H1 (cell line): Measurements from ENCODE around the gene GNAO1. TPM values are rescaled to one million over a fixed set of nuclear protein-coding genes. Genes with fewer than 3 reads are reported as not detected.

Experiments
- CTCF ChIA-PET: fragments of 300-600 bp; sonication (Branson Sonifier 250); formaldehyde crosslinking; loops from one replicate; lab custom pipeline; 2021; ENCODE audit not compliant: partially characterized antibody; lab: Charles Lee
- POLR2A ChIA-PET: fragments of 300-600 bp; sonication (Branson Sonifier 250); formaldehyde crosslinking; loops from one replicate; lab custom pipeline; 2021; ENCODE audit warnings: inconsistent platforms; ENCODE audit not compliant: partially characterized antibody; lab: Charles Lee
- DNase-seq, 2 experiments: peaks; one replicate each; pipeline versions ENCODE4 v3.0.0 to v3.0.0-alpha.2; 2010 to 2022; ENCODE audit warnings: low spot score in 2 of 2, low read depth in 1 of 2, mixed read lengths in 1 of 2
- FAIRE-seq: peaks from 2 replicates; lab custom pipeline; 2011; peaks lifted over from hg19 to GRCh38; lab: Jason Lieb, UNC
- H2AFZ ChIP-seq: 2 replicates; pipeline ENCODE4 v1.8.1; 2012; ENCODE audit warnings: low read length, inconsistent platforms
- H2AK5ac ChIP-seq: 2 replicates; pipeline ENCODE4 v1.6.1; 2013; ENCODE audit warnings: low read depth, low read length
- H2BK120ac ChIP-seq: replicated peaks from 2 replicates; pipeline ENCODE3; 2013; ENCODE audit warnings: low read depth, low read length, inconsistent platforms
- H2BK12ac ChIP-seq: 2 replicates; pipeline ENCODE4 v1.6.1; 2013; ENCODE audit warnings: low read depth, low read length
- H2BK15ac ChIP-seq: 2 replicates; pipeline ENCODE4 v1.6.1; 2013; ENCODE audit warnings: low read length
- H2BK20ac ChIP-seq: 2 replicates; pipeline ENCODE4 v1.6.1; 2013; ENCODE audit warnings: low read length
- H2BK5ac ChIP-seq: 2 replicates; pipeline ENCODE4 v1.6.1; 2013; ENCODE audit warnings: low read depth, low read length
- H3K14ac ChIP-seq: 2 replicates; pipeline ENCODE4 v1.6.1; 2013; ENCODE audit warnings: inconsistent platforms; ENCODE audit not compliant: insufficient read length
- H3K18ac ChIP-seq: 2 replicates; pipeline ENCODE4 v1.6.1; 2013; ENCODE audit warnings: low read length; ENCODE audit errors: extremely low read depth
- H3K23ac ChIP-seq: 2 replicates; pipeline ENCODE4 v1.6.1; 2013; ENCODE audit warnings: inconsistent platforms; ENCODE audit not compliant: insufficient read length
- H3K23me2 ChIP-seq: 2 replicates; pipeline ENCODE4 v1.6.1; 2013; ENCODE audit warnings: low read depth, low read length
- H3K27ac ChIP-seq: 2 replicates; pipeline ENCODE4 v1.6.1; 2011; ENCODE audit warnings: low read depth, low read length, inconsistent platforms
- H3K27me3 ChIP-seq, 4 experiments: replicated peaks in 1 of 4; 1 replicate in 1 of 4; 2 replicates in 3 of 4; pipeline versions ENCODE4 v1.6.1 to v1.8.1; 2011 to 2013; ENCODE audit warnings: low read length in 3 of 4, mild to moderate bottlenecking in 3 of 4, inconsistent platforms in 2 of 4, mixed read lengths in 2 of 4, moderate library complexity in 1 of 4; ENCODE audit not compliant: control insufficient read depth in 3 of 4, insufficient read depth in 3 of 4; ENCODE audit errors: extremely low read depth in 1 of 4
- H3K36me3 ChIP-seq, 4 experiments: 2 replicates each; pipeline versions ENCODE4 v1.6.1 to v1.8.1; 2011 to 2013; ENCODE audit warnings: mild to moderate bottlenecking in 4 of 4, low read length in 3 of 4, moderate library complexity in 2 of 4, control low read depth in 1 of 4, inconsistent platforms in 1 of 4; ENCODE audit not compliant: insufficient read depth in 4 of 4, control insufficient read depth in 2 of 4
- H3K4ac ChIP-seq: replicated peaks from 2 replicates; pipeline ENCODE3; 2013; ENCODE audit warnings: low read length, low read depth, mixed read lengths, inconsistent platforms; ENCODE audit not compliant: insufficient read length
- H3K4me1 ChIP-seq, 4 experiments: replicated peaks in 1 of 4; 1 replicate in 1 of 4; 2 replicates in 3 of 4; pipeline versions ENCODE4 v1.6.1 to v1.8.1; 2011 to 2013; ENCODE audit warnings: low read length in 3 of 4, inconsistent platforms in 2 of 4, mixed read lengths in 1 of 4; ENCODE audit not compliant: insufficient read depth in 4 of 4, control insufficient read depth in 3 of 4
- H3K4me2 ChIP-seq, 2 experiments: 2 replicates each; pipeline versions ENCODE4 v1.6.1 to v1.8.1; 2011 to 2013; ENCODE audit warnings: low read depth in 2 of 2, low read length in 2 of 2, control low read depth in 1 of 2, inconsistent platforms in 1 of 2, mild to moderate bottlenecking in 1 of 2; ENCODE audit not compliant: insufficient read depth in 1 of 2
- H3K4me3 ChIP-seq, 4 experiments: fragments of 200-600, 300-600 bp in 1 of 4; sonication (generic), shearing (Covaris generic), sonication (Bioruptor Twin) in 1 of 4; 2 replicates each; pipeline versions ENCODE4 v1.5.1 to v1.8.1; 2011 to 2016; ENCODE audit warnings: low read length in 4 of 4, low read depth in 3 of 4, control low read depth in 2 of 4, inconsistent platforms in 2 of 4, mild to moderate bottlenecking in 2 of 4, mixed read lengths in 1 of 4, moderate library complexity in 1 of 4; ENCODE audit not compliant: insufficient read depth in 2 of 4; ENCODE audit errors: extremely low read depth in 1 of 4
- H3K56ac ChIP-seq: replicated peaks from 2 replicates; pipeline ENCODE3; 2013; ENCODE audit warnings: low read depth, mild to moderate bottlenecking, mixed read lengths, low read length, inconsistent platforms; ENCODE audit not compliant: insufficient read length
- H3K79me1 ChIP-seq: 2 replicates; pipeline ENCODE4 v1.6.1; 2013; ENCODE audit warnings: low read depth, low read length, control low read depth
- H3K79me2 ChIP-seq, 2 experiments: 2 replicates each; pipeline versions ENCODE4 v1.6.1 to v1.8.1; 2012 to 2013; ENCODE audit warnings: low read length in 2 of 2, mild to moderate bottlenecking in 2 of 2, inconsistent platforms in 1 of 2; ENCODE audit not compliant: insufficient read depth in 2 of 2, control insufficient read depth in 1 of 2
- H3K9ac ChIP-seq, 4 experiments: replicated peaks in 1 of 4; 1 replicate in 1 of 4; 2 replicates in 3 of 4; pipeline versions ENCODE4 v1.6.1 to v1.8.1; 2011 to 2013; ENCODE audit warnings: low read depth in 3 of 4, low read length in 3 of 4, control low read depth in 2 of 4, mild to moderate bottlenecking in 2 of 4, moderate library complexity in 2 of 4, inconsistent platforms in 1 of 4; ENCODE audit errors: extremely low read depth in 1 of 4
- H3K9me3 ChIP-seq, 2 experiments: 2 replicates each; pipeline versions ENCODE4 v1.6.1 to v1.8.1; 2012 to 2013; ENCODE audit warnings: mild to moderate bottlenecking in 2 of 2, moderate library complexity in 2 of 2, control low read depth in 1 of 2, inconsistent platforms in 1 of 2, low read depth in 1 of 2, low read length in 1 of 2, mixed read lengths in 1 of 2; ENCODE audit not compliant: insufficient read depth in 2 of 2
- H4K20me1 ChIP-seq, 2 experiments: replicated peaks in 1 of 2; 2 replicates each; pipeline versions ENCODE3 to v1.8.1; 2011 to 2013; ENCODE audit warnings: inconsistent platforms in 2 of 2, low read length in 2 of 2, mild to moderate bottlenecking in 1 of 2; ENCODE audit not compliant: insufficient read depth in 2 of 2, control insufficient read depth in 1 of 2
- H4K5ac ChIP-seq: 2 replicates; pipeline ENCODE4 v1.6.1; 2013; ENCODE audit warnings: low read length, low read depth, mixed read lengths, inconsistent platforms; ENCODE audit not compliant: insufficient read length
- H4K8ac ChIP-seq: 2 replicates; pipeline ENCODE4 v1.8.0; 2013; ENCODE audit warnings: mild to moderate bottlenecking, moderate library complexity, low read length, inconsistent platforms; ENCODE audit not compliant: insufficient read depth; ENCODE audit errors: extremely low read depth
- H4K91ac ChIP-seq: replicated peaks from 2 replicates; pipeline ENCODE3; 2013; ENCODE audit warnings: low read length, mixed read lengths, inconsistent platforms; ENCODE audit not compliant: insufficient read length
- ASH2L ChIP-seq: fragments of 200-600, 300-600 bp; sonication (generic); IDR thresholded peaks from one replicate; pipeline ENCODE4 v1.7.1; 2017; ENCODE audit warnings: low read length
- BCL11A ChIP-seq, 2 experiments: IDR thresholded peaks; one replicate each; pipeline ENCODE4 v1.6.1; 2011; ENCODE audit warnings: low read depth in 2 of 2, low read length in 2 of 2, mild to moderate bottlenecking in 2 of 2
- CBX8 ChIP-seq: fragments of 300-800, 300-1000 bp; sonication (generic); IDR thresholded peaks from 2 replicates; pipeline ENCODE4 v1.7.1; 2016; ENCODE audit warnings: low read depth, low read length, borderline replicate concordance
- CREB1 ChIP-seq: IDR thresholded peaks from 2 replicates; pipeline ENCODE4 v1.6.1; 2012; ENCODE audit warnings: inconsistent platforms
- JUN ChIP-seq: IDR thresholded peaks from 2 replicates; pipeline ENCODE4 v1.6.1; 2011; ENCODE audit warnings: low read depth, mild to moderate bottlenecking, improper control_type of control experiment, low read length
- NRF1 ChIP-seq: IDR thresholded peaks from 2 replicates; pipeline ENCODE4 v1.6.1; 2011; ENCODE audit warnings: mild to moderate bottlenecking, low read depth, low read length, improper control_type of control experiment
- POLR2A ChIP-seq, 2 experiments: IDR thresholded peaks; 1 replicate in 1 of 2; 2 replicates in 1 of 2; pipeline ENCODE4 v1.6.1; 2011; ENCODE audit warnings: low read depth in 2 of 2, low read length in 2 of 2, mild to moderate bottlenecking in 2 of 2; ENCODE audit errors: control extremely low read depth in 1 of 2
- POLR2AphosphoS5 ChIP-seq: IDR thresholded peaks from 2 replicates; pipeline ENCODE4 v1.6.1; 2011; ENCODE audit warnings: low read depth, low read length
- RAD21 ChIP-seq, 2 experiments: IDR thresholded peaks in 1 of 2; conservative IDR thresholded peaks in 1 of 2; 2 replicates each; pipeline ENCODE4 v1.6.1; 2011; ENCODE audit warnings: low read depth in 2 of 2, low read length in 2 of 2, improper control_type of control experiment in 1 of 2, inconsistent platforms in 1 of 2, mild to moderate bottlenecking in 1 of 2, moderate library complexity in 1 of 2
- RNF2 ChIP-seq: fragments of 200-900, 300-1000 bp; sonication (generic); IDR thresholded peaks from 2 replicates; pipeline ENCODE4 v1.7.1; 2016; ENCODE audit warnings: borderline replicate concordance, low read depth, mild to moderate bottlenecking, antibody characterized with exemption, low read length; ENCODE audit not compliant: poor library complexity, severe bottlenecking; ENCODE audit errors: missing control alignments
- SIX5 ChIP-seq: IDR thresholded peaks from 2 replicates; pipeline ENCODE4 v1.6.1; 2011; ENCODE audit warnings: mild to moderate bottlenecking, low read depth, low read length
- SP2 ChIP-seq: IDR thresholded peaks from 2 replicates; pipeline ENCODE4 v1.6.1; 2012; ENCODE audit warnings: mild to moderate bottlenecking, low read length, inconsistent platforms
- SP4 ChIP-seq: IDR thresholded peaks from 2 replicates; pipeline ENCODE4 v1.6.1; 2012; ENCODE audit warnings: low read length, inconsistent platforms
- TEAD4 ChIP-seq: IDR thresholded peaks from 2 replicates; pipeline ENCODE4 v1.6.1; 2012; ENCODE audit warnings: low read depth, low read length, inconsistent platforms, mixed read lengths
- YY1 ChIP-seq: IDR thresholded peaks from 2 replicates; pipeline ENCODE4 v1.6.1; 2011; ENCODE audit warnings: low read depth, mild to moderate bottlenecking, low read length
- ZNF274 ChIP-seq: IDR thresholded peaks from 2 replicates; pipeline ENCODE4 v1.7.0; 2012; ENCODE audit warnings: low read length, borderline replicate concordance; ENCODE audit errors: extremely low read depth
- WGBS, 2 experiments: shearing (Covaris generic) in 1 of 2; methylation state at CpG; one replicate each; pipeline versions ENCODE4 v1.1.6 to v1.1.7; 2013 to 2015; ENCODE audit warnings: low lambda C conversion rate in 2 of 2, mixed read lengths in 2 of 2, inconsistent platforms in 1 of 2, low coverage in 1 of 2, missing lambda C conversion rate in 1 of 2; ENCODE audit not compliant: insufficient replicate concordance in 2 of 2, insufficient coverage in 1 of 2, insufficient read length in 1 of 2; ENCODE audit errors: extremely low coverage in 1 of 2, missing lambda C conversion rate in 1 of 2; 5-methylcytosine and 5-hydroxymethylcytosine counted together
- polyA plus RNA-seq, 7 experiments: library from polyadenylated mRNA; depleted of rRNA in 3 of 7; stranded (reverse) in 5 of 7; unstranded in 2 of 7; fragments of >200 nt in 5 of 7; fragments of 200-250 nt in 2 of 7; gene quantifications; 1 replicate in 5 of 7; 2 replicates in 1 of 7; 4 replicates in 1 of 7; pipeline versions ENCODE4 v1.2.1 to v1.2.3, GENCODE V29; 2011 to 2013; ENCODE audit warnings: missing spikeins in 2 of 7, mixed read lengths in 2 of 7
- total RNA-seq: library from RNA; stranded (reverse); fragmentation: NEBNext Ultra II Directional; extraction: Animal tissue kit (Norgen Biotek cat#: 25700); gene quantifications from 2 replicates; pipeline ENCODE4 v1.2.1, GENCODE V29; 2021

Gene GNAO1
- total and polyA plus RNA-seq, 2 of the 8 experiments (the other 6 are each of a cell fraction or from before 2014, with no cell fraction given): 6.7 to 34.4 TPM

- Histone ChIP-seq H3K4me1 (peaks cover 11 to 17% (median 12%) of the 10 kb centered on the region in 4 experiments; a peak in 6 of 7 replicates), H3K18ac (no peak overlapping the region), H3K79me1 (no peaks in the 10 kb centered on the region; the same call in 1 of the 2 replicates), H2BK12ac (no peak overlapping the region), H3K14ac (no peak overlapping the region), H3K4me2 (no peak overlapping the region), H3K27me3 (peaks cover 0 to 2% (median 0%) of the 10 kb centered on the region in 4 experiments; a peak in 1 of 7 replicates), H3K9ac (no peak overlapping the region), H2BK20ac (no peak overlapping the region), H2AK5ac (no peak overlapping the region), H3K23ac (no peak overlapping the region), H2BK120ac (no peak overlapping the region), H2BK15ac (no peak overlapping the region), H3K9me3 (no peaks in the 10 kb centered on the region), H4K20me1 (peaks cover 2 to 5% of the 10 kb centered on the region in 2 experiments), H4K91ac (no peak overlapping the region), H3K4me3 (no peak overlapping the region), H4K5ac (no peak overlapping the region), H3K27ac (no peak overlapping the region), H2AFZ (no peak overlapping the region), H4K8ac (no peak overlapping the region), H3K4ac (no peak overlapping the region), H3K36me3 (no peaks in the 10 kb centered on the region), H3K56ac (no peak overlapping the region), H3K79me2 (no peaks in the 10 kb centered on the region), H3K23me2 (no peaks in the 10 kb centered on the region), H2BK5ac (no peak overlapping the region)
- ChIA-PET POLR2A (no interaction called here), CTCF (interaction anchor here (0.6 to 3.6 kb wide), 9 partner anchors 11 to 295 kb away, joined by 3 to 18 read pairs (median 4); no protein-coding TSS in a partner anchor)
- 90% methylated on average over 4 of the region's 4 CpGs; no CpG with 5 or more reads in 1 of the 2 experiments for WGBS, 2 experiments
- no peak for TF ChIP-seq SP4
- TF ChIP-seq SIX5: no peak
- no peak for TF ChIP-seq CREB1
- TF ChIP-seq JUN: no peak
- no peak for TF ChIP-seq ASH2L
- no peak for TF ChIP-seq NRF1
- no peak for TF ChIP-seq RNF2
- TF ChIP-seq SP2: no peak
- TF ChIP-seq ZNF274: no peak
- TF ChIP-seq POLR2A (IDR thresholded peaks at IDR 0.05; ENCODE audit: control extremely low read depth in 1 of 2, low read depth in 2 of 2, low read length in 2 of 2): no peak
- no peak for TF ChIP-seq CBX8
- no peak for TF ChIP-seq BCL11A (IDR thresholded peaks at IDR 0.05; ENCODE audit: low read depth in 2 of 2, low read length in 2 of 2)
- no peak for TF ChIP-seq YY1
- no peak for TF ChIP-seq RAD21 (IDR thresholded peaks at IDR 0.05 in 1 of 2, conservative IDR thresholded peaks at IDR 0.05 in 1 of 2; ENCODE audit: low read depth in 2 of 2, low read length in 2 of 2)
- TF ChIP-seq POLR2AphosphoS5: no peak
- no peak for TF ChIP-seq TEAD4
- DNase-seq: no peak
- no peak for FAIRE-seq
Observed at GRCh38 chr16:56300242-56300623, 108.9 kb downstream of the GNAO1 start.
